ENCODE results near the gene DIS3L. TPM values are rescaled to one million over a fixed set of nuclear protein-coding genes. Genes with fewer than 3 reads are reported as not detected.
"Not testable (repeated sequence)": the region's sequence is repeated elsewhere in the genome, so short reads cannot be mapped to it uniquely, and the experiment has no call there.

DIS3L gene
- total RNA-seq (2021; ENCODE audit: unreplicated experiment): 31.1 TPM
- polyA plus RNA-seq (2012; ENCODE audit: insufficient read length): 17.9 TPM
- Bru-seq, nascent RNA: percentile 70 among the genes with signal in this experiment
- percentile 72 among the genes with signal in this experiment for BruChase-seq, experiment 1, labeled RNA remaining after a 2-hour chase
- percentile 77 among the genes with signal in this experiment for BruChase-seq, experiment 2, labeled RNA remaining after a 6-hour chase
- long read RNA-seq, transcript DIS3L-202 (17 exons, 3,647 nt): major isoform, 48 of 107 reads
- long read RNA-seq, partial matches to known transcripts: 8 of 107 reads
- long read RNA-seq, other reads (novel, unspliced or antisense): 50 of 107 reads

DNA sequence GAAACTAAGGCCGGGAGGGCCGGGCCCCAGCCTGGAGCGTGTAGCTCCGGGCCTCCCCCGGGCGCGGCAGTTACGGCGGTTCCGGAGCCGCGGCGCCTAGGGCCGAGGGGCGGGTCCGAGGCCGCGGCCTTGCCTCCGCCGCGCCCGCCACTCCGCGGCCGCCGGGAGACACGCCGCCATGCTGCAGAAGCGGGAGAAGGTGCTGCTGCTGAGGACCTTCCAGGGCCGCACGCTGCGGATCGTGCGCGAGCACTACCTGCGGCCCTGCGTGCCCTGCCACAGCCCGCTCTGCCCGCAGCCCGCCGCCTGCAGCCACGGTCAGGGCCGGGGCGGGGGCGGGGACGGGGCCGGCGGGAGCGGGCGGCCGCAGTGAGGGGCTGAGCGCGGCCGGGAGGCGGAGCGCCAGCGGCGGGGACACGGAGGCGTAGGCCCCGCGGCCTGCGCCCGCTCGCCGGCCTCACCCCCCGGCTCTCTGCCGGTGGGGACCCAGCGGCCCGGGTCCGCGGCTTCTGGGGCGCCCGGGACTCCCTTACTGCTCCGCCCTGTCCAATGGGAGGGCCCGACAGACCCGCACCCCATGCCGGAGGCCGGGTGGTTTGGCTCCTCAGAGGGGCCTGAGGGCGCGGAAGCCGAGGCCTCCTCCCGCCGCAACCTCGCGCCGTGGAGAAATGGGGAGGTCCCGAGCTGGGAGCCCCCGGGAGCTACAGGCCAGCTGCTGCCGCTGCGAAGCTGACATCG is at the start of gene DIS3L:
Gene DIS3L, plus strand, starts transcription at position 150 of the 738 bp plus-strand sequence. Its CDS starts 29 bp downstream, at position 179.
- peak within 1 kb of the TSS; percentile 62 to 83 for H3K4me3 ChIP-seq (ENCODE audit: low read depth in 2 of 2, low read length in 2 of 2)
- ChIA-PET POLR2A (no interaction called here), CTCF (no interaction called here)
- H3K36me3 ChIP-seq (ENCODE audit: control insufficient read depth, insufficient read depth, low read length): no peaks in the 10 kb centered on the region
- in situ Hi-C loops (cut with HindIII; ENCODE audit: low pct_unique_long_range_greater_than_20kb, low sequenced_read_pairs) (no loop called here), intact Hi-C loops (cut with micrococcal nuclease; ENCODE audit: unreplicated experiment) (no loop called here)
- H3K4me1 ChIP-seq (ENCODE audit: control insufficient read depth, insufficient read depth, low read length): peaks cover 22% of the 10 kb centered on the region
- ATAC-seq: peak; percentile 92
- peak within 1 kb of the TSS; percentile 91 for H3K27ac ChIP-seq (ENCODE audit: low read length)
- no peaks in the 10 kb centered on the region for H3K27me3 ChIP-seq (ENCODE audit: control insufficient read depth, insufficient read depth, low read length)
- no peaks in the 10 kb centered on the region for H3K9me3 ChIP-seq (ENCODE audit: control insufficient read depth, insufficient read depth, low read depth, low read length)
- TF ChIP-seq TCF7L2 (IDR thresholded peaks at IDR 0.05; ENCODE audit: low read depth, low read length): no peak
- peak; percentile 57; the same call in 1 of the 2 replicates for TF ChIP-seq SIN3A (IDR thresholded peaks at IDR 0.05; ENCODE audit: borderline replicate concordance, insufficient read depth, low read depth, low read length)
- TF ChIP-seq POLR2AphosphoS5 (IDR thresholded peaks at IDR 0.05; ENCODE audit: low read depth, low read length): peak; percentile 62
- TF ChIP-seq, protein P1, sequence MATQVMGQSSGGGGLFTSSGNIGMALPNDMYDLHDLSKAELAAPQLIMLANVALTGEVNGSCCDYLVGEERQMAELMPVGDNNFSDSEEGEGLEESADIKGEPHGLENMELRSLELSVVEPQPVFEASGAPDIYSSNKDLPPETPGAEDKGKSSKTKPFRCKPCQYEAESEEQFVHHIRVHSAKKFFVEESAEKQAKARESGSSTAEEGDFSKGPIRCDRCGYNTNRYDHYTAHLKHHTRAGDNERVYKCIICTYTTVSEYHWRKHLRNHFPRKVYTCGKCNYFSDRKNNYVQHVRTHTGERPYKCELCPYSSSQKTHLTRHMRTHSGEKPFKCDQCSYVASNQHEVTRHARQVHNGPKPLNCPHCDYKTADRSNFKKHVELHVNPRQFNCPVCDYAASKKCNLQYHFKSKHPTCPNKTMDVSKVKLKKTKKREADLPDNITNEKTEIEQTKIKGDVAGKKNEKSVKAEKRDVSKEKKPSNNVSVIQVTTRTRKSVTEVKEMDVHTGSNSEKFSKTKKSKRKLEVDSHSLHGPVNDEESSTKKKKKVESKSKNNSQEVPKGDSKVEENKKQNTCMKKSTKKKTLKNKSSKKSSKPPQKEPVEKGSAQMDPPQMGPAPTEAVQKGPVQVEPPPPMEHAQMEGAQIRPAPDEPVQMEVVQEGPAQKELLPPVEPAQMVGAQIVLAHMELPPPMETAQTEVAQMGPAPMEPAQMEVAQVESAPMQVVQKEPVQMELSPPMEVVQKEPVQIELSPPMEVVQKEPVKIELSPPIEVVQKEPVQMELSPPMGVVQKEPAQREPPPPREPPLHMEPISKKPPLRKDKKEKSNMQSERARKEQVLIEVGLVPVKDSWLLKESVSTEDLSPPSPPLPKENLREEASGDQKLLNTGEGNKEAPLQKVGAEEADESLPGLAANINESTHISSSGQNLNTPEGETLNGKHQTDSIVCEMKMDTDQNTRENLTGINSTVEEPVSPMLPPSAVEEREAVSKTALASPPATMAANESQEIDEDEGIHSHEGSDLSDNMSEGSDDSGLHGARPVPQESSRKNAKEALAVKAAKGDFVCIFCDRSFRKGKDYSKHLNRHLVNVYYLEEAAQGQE (IDR thresholded peaks at IDR 0.05; ENCODE audit: insufficient read depth in 1 of 2, low read depth in 2 of 2, low read length in 1 of 2): no peak
- BruUV-seq (replicated peaks): no TSS peak
- DNase-seq (ENCODE audit: low read depth, low spot score): no peak

DNA sequence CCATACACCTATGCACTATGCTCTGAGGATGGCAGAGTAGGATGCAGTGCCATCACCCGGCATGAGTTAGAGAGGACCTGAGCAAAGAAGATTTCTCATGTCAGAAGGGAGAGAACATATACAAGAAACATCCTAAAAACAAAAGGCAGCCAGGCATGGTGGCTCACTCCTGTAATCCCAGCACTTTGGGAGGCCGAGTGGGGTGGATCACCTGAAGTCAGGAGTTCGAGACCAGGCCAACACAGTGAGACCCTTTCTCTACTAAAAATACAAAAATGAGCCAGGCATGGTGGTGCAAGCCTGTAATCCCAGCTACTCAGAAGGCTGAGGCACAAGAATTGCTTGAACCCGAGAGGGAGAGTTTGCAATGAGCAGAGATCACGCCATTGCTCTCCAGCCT is 47.5 kb upstream of the DIS3L start:
- POLR2A ChIA-PET; H3K4me3 ChIP-seq (ENCODE audit: low read depth in 2 of 2, low read length in 2 of 2); BruUV-seq (replicated peaks); H3K9me3 ChIP-seq (ENCODE audit: control insufficient read depth, insufficient read depth, low read depth, low read length); H3K4me1 ChIP-seq (ENCODE audit: control insufficient read depth, insufficient read depth, low read length); H3K27ac ChIP-seq (ENCODE audit: low read length); in situ Hi-C loops (cut with HindIII; ENCODE audit: low pct_unique_long_range_greater_than_20kb, low sequenced_read_pairs); CTCF ChIA-PET; H3K36me3 ChIP-seq (ENCODE audit: control insufficient read depth, insufficient read depth, low read length); intact Hi-C loops (cut with micrococcal nuclease; ENCODE audit: unreplicated experiment); DNase-seq (ENCODE audit: low read depth, low spot score); ATAC-seq: not testable (repeated sequence)
- peaks cover 15% of the 10 kb centered on the region for H3K27me3 ChIP-seq (ENCODE audit: control insufficient read depth, insufficient read depth, low read length)

DNA sequence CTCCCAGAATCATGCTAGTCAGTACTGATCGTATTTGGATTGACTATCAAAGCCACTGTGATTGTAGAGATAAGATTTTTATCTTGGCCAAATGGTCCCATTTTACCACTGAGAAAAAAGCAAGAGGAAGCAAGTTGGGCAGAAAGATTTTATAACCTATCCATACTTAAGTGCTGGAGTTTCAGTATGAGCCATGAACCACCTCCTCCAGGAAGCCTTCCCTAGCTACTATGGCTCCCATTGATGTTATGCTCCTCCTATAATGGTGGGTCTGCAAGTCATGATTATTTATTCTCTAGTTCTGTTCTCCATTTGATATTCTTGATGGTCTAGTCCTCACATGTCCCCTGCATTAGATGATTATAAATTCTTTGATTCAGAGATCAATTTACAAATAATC is 46.4 kb upstream of the DIS3L start:
- in situ Hi-C loops (cut with HindIII; ENCODE audit: low pct_unique_long_range_greater_than_20kb, low sequenced_read_pairs) (no loop called here), intact Hi-C loops (cut with micrococcal nuclease; ENCODE audit: unreplicated experiment) (no loop called here)
- H3K4me1 ChIP-seq (ENCODE audit: control insufficient read depth, insufficient read depth, low read length): peaks cover 3% of the 10 kb centered on the region; the same call in 1 of the 2 replicates
- CTCF ChIA-PET: no interaction called here
- no TSS peak for BruUV-seq (replicated peaks)
- POLR2A ChIA-PET: no interaction called here
- no peak overlapping the region for H3K27ac ChIP-seq (ENCODE audit: low read length)
- H3K36me3 ChIP-seq (ENCODE audit: control insufficient read depth, insufficient read depth, low read length): no peaks in the 10 kb centered on the region
- DNase-seq (ENCODE audit: low read depth, low spot score) (no peak), ATAC-seq (no peak)
- TF ChIP-seq, protein P2, sequence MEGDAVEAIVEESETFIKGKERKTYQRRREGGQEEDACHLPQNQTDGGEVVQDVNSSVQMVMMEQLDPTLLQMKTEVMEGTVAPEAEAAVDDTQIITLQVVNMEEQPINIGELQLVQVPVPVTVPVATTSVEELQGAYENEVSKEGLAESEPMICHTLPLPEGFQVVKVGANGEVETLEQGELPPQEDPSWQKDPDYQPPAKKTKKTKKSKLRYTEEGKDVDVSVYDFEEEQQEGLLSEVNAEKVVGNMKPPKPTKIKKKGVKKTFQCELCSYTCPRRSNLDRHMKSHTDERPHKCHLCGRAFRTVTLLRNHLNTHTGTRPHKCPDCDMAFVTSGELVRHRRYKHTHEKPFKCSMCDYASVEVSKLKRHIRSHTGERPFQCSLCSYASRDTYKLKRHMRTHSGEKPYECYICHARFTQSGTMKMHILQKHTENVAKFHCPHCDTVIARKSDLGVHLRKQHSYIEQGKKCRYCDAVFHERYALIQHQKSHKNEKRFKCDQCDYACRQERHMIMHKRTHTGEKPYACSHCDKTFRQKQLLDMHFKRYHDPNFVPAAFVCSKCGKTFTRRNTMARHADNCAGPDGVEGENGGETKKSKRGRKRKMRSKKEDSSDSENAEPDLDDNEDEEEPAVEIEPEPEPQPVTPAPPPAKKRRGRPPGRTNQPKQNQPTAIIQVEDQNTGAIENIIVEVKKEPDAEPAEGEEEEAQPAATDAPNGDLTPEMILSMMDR (IDR thresholded peaks at IDR 0.05): no peak
- TF ChIP-seq, protein P1 (IDR thresholded peaks at IDR 0.05; ENCODE audit: insufficient read depth in 1 of 2, low read depth in 2 of 2, low read length in 1 of 2): no peak
- TF ChIP-seq POLR2AphosphoS5 (IDR thresholded peaks at IDR 0.05; ENCODE audit: low read depth, low read length): no peak
- TF ChIP-seq SIN3A (IDR thresholded peaks at IDR 0.05; ENCODE audit: borderline replicate concordance, insufficient read depth, low read depth, low read length): no peak
- no peak for TF ChIP-seq TCF7L2 (IDR thresholded peaks at IDR 0.05; ENCODE audit: low read depth, low read length)
- H3K27me3 ChIP-seq (ENCODE audit: control insufficient read depth, insufficient read depth, low read length): peaks cover 17% of the 10 kb centered on the region
- H3K9me3 ChIP-seq (ENCODE audit: control insufficient read depth, insufficient read depth, low read depth, low read length): no peaks in the 10 kb centered on the region
- no peak overlapping the region for H3K4me3 ChIP-seq (ENCODE audit: low read depth in 2 of 2, low read length in 2 of 2)

Data from Panc1 (cell line).